SW 1271 (cell line): ENCODE data around the gene OPN1LW.
A peak's percentile ranks its signal among the peaks of the same experiment; 100 is the strongest.
"Not testable (repeated sequence)": the region's sequence is repeated elsewhere in the genome, so short reads cannot be mapped to it uniquely, and the experiment has no call there.

ENCODE experiments used
- DNase-seq, 2 experiments: peaks; one replicate each; lab custom pipeline; 2025; lab: John Stamatoyannopoulos, UW

OPN1LW gene

DNA sequence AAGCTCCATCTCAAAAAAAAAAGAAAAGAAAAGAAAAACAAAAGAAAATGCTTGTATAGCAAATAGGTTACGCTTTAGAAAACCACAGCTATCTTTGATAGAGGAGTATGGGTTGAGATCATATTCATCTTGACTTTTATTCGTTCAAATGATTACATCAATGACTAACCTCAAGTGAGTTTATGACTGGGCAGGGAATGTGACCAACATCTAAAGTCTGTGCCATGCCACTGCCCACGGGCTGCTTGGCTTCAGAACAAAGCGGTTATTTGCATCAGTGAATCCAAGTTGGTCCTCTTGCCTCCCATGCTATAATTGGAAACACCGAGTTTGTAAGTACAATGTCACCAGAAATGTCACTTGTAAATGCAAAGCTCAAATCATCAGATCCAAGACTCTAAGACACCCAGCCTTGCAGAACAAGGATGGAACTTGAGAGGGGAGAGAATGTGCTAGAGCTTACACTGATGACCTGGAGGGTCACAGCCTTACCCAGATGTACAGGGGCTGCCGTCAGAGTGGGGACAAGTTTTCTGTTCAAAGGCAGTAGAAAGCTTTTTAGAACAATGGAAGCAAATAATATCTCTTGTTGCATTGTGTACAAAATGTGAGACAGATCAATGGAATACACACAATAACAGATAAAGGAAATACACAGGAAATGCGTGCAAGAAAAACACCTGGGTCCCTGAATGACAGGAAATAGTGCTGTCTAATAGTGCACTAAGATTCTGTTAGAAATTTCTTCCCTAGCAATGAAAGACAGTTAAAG, 8.4 kb upstream of the OPN1LW start:
- no peak for DNase-seq

DNA sequence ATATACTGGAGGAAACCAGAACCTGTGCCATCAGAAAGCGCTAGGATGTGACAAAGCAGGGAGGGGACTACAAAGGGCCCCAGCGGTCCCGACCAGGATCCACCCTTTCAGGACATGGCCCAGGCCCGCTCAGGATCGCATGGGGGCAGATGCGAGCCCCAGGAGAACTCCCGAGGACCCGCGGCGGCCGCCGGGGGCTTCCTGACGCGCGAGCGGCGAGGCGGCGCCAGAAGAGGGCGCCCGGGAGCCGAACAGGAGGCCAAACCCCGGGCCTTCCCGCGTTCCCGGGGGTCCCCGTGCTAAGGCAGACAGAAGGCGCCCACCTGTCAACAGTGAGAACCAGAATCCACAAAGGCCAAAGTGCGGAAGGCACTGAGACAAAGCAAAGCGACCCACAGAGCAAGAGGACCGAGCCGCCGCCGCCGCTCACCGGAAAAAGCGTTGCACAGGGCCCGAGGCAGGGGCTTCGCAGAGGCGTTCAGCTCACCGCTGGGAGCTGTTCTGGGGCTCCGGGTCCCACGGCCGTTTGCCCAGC, 7.3 kb upstream of the OPN1LW start:
- peak in 1 of 2 experiments; percentile 6 for DNase-seq

DNA sequence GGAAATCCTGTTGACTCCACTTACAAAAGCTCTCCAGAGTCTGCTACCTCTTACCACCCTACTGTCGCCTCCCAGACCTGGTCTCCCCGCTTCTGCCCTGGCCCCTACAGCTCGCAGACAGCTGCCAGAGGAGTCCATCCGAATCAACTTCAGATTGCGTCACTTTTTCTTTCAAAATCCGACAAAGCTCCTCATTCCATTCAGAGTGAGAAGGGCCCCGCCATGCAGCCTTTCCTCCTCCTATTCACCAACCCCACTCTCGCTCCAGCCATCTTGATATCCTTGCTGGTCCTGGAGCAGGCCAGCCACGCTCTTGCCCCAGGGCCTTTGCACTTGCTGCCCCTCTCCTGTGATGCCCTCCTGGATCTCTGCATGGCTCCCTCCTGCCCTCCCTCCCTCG, 5.2 kb upstream of the OPN1LW start:
- no peak for DNase-seq

DNA sequence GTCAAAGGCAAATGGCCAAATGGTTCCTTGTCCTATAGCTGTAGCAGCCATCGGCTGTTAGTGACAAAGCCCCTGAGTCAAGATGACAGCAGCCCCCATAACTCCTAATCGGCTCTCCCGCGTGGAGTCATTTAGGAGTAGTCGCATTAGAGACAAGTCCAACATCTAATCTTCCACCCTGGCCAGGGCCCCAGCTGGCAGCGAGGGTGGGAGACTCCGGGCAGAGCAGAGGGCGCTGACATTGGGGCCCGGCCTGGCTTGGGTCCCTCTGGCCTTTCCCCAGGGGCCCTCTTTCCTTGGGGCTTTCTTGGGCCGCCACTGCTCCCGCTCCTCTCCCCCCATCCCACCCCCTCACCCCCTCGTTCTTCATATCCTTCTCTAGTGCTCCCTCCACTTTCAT, 3.8 kb upstream of the OPN1LW start:
- DNase-seq = no peak

DNA sequence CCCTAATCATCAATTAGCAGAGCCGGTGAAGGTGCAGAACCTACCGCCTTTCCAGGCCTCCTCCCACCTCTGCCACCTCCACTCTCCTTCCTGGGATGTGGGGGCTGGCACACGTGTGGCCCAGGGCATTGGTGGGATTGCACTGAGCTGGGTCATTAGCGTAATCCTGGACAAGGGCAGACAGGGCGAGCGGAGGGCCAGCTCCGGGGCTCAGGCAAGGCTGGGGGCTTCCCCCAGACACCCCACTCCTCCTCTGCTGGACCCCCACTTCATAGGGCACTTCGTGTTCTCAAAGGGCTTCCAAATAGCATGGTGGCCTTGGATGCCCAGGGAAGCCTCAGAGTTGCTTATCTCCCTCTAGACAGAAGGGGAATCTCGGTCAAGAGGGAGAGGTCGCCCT, 3.3 kb upstream of the OPN1LW start:
- DNase-seq = no peak

DNA sequence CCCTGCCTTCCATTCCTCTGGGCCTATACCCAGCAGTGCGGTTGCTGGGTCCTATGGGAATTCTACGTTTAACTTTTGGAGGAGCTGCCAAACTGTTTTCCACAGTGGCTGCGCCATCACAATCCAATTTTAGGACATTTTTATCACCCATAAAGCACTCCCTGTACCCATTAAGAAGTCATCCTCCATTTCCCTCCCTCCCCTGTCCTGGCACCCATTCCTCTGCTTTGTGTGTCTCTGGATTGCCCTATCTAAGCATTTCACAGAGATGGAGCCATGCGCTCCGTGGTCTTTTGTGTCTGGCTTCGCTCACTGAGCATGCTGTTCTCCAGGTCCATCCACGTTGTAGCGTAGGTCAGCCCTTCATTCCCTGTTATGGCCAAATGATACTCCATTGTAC, 1.7 kb upstream of the OPN1LW start:
- no peak for DNase-seq

DNA sequence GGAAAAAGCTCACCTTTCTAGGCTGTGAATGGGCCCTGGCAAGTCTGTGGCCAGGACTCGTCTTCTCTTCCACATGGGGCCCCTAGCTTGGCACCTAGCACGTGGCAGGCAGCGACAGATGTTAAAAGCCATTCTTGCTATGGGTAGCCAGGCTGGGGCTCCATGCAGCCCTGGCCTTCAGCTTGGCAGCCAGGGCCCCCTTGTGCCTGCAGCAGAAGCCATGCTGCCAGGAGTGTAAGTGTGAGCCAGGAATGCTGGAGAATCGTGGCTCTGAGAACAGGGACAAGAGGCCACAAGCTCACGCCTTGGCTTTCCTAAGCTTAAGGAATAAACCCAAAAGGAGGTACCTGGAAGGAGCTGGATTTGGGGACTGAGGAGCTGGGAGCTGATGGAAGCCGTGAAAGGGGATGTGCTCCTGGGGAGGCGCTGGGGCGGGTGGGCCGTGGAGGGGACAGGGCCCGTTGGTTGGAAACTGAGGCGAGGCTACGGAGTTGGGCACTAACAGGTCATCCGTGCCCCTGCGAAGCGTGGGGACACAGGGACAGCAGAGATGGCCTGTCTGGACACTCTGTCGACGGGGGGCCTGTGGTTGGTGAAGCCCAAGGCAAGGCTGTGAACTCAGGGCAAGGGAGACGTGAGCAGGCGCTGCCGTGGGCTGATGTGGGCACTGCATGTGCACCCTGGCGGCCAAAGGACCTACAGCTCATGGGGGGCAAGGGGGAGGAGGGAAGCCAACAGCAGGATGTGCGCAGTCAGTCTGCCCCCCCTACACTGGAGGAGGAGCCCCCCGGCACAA, 895 bp upstream of the OPN1LW start:
- no peak for DNase-seq

DNA sequence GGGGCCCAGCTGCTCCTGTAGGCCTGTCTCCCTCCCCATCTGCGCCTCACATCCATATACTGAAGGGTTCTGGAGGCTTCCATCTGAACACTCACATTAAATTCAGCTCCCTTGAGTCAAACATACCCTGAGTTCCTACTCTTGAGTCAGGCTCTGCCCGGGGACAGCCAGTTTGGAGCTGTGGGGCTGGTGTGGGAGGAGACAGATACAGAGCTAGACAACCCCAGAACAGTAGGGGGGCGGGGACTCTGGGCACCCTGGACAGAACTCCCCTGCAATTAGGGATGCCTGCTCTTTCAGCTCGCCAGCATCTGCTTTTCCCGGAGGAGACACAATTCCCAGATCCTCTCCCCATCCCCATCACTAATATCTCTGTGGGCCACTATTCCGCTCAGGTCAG, 7.0 kb downstream of the OPN1LW start:
- DNase-seq = not testable (repeated sequence)

DNA sequence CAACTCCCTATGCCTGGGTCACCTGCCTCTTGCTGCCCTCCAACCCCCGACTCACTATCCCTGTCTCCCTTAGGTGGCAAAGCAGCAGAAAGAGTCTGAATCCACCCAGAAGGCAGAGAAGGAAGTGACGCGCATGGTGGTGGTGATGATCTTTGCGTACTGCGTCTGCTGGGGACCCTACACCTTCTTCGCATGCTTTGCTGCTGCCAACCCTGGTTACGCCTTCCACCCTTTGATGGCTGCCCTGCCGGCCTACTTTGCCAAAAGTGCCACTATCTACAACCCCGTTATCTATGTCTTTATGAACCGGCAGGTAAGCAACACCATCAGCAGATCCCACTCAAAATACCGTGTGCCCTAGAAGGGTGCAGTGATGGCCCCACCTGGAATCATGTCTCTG, 12.2 kb downstream of the OPN1LW start:
- DNase-seq = not testable (repeated sequence)

DNA sequence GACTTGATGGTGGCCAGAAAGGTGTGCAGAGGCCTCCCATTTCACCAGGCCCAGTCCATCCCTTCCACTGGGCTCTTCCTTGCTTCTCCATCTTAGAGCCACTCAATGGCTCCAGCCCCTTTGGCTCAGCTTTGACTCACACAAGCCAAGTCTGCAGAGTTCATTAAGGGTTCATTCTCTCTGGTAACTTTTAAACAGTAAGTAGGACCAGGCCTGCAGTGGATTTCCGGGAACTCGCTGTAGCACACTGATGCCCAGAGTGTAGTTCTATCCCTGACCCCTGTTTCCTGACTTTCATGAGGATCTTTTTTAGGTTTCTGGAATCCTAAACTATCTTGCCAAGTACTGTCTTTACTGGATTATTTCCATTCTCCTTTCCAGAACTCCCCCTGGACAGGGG, 13.2 kb downstream of the OPN1LW start:
- DNase-seq = not testable (repeated sequence)

DNA sequence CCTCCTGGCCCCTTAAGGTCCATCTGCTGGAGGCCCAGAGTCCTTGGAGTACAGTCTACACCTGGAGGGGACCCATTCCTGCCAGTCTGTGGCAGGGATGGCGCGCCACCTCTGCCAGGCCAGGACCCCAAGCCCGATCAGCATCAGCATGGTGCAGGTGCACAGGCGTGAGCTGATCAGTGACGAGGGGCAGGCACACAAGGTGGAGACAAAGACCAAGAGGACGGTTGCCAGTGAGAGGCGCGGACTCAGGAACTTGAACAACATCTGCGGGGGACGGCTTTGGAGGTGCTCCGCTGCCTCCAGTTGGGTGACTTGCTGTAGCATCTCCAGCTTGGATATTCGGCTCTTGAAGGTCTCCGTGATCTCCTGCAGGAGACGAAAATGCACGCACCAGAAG, 15.3 kb downstream of the OPN1LW start:
- not testable (repeated sequence) for DNase-seq

DNA sequence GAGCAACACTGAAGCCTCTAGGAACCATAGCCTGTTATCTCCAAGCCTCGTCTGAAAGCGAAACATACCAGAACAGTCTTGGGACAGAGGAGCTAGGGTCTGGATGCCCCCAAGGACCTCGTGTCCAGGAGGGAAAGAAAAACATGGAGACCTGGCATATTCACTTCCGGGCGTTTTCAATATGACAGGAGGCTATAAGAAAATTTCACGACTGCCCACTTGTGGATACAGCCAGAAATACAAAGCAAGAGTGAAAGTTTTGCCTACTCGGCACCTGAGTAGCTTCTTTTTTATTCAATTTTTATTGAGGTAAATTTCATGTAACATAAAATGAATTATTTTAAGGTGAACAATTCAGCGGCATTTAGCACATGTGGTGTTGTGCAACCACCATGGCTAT, 20.9 kb downstream of the OPN1LW start:
- DNase-seq = not testable (repeated sequence)

DNA sequence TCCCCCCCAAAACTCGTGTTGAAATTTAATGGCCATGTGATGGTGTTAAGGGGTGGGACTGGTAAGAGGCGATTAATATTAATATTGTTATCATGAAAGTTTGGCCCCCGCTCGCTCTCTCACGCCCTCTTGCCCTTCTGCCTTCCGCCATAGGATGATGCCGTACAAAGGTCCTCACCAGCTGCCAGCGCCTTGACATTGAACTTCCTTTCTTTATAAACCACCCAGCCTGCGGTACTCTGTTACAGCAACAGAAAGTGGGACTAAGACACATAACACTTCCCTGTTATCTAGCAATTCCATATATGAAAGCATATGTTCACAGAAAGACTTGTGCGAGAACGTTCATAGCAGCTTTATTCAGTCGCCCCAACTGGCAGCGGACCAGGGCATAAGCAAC, 24.3 kb downstream of the OPN1LW start:
- not testable (repeated sequence) for DNase-seq

DNA sequence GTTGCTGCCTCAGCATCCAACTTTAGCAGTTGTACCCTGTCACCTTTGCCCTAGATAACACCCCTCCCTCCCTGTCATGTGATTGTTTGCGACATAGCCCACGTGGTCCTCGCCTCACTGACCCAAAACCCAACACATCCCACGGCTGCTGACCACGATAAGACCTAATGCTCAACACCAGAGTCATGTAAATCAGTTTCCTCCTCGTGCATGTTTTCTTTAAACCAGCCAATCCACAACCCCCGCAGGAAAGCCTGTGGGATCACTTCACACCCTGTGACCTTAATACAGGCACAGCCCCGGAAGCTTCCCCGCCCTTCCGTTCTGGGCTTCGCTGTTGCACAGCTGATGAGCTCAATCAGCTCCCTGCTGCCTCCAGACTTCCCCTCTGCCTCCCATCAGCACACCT, 28.5 kb downstream of the OPN1LW start:
- not testable (repeated sequence) for DNase-seq

DNA sequence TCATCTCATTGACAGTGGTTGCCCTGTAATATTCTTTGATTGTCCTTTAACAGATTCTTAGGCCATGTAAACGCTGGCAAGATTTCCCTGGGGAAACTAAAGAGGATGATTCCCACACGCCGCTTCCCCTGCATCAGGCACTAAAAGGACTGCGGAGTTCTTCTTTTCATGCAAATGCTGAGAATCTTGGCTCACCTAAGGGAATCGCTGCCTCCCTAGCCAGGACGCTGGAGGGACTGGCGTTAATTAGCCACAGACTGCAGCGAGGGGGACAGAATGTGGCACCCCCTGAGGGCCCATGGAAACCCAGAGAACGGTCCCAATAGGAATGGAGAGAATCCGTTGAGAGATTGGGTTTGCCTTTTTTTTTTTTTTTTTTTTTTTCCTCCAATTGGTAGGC, 30.3 kb downstream of the OPN1LW start:
- DNase-seq = not testable (repeated sequence)

DNA sequence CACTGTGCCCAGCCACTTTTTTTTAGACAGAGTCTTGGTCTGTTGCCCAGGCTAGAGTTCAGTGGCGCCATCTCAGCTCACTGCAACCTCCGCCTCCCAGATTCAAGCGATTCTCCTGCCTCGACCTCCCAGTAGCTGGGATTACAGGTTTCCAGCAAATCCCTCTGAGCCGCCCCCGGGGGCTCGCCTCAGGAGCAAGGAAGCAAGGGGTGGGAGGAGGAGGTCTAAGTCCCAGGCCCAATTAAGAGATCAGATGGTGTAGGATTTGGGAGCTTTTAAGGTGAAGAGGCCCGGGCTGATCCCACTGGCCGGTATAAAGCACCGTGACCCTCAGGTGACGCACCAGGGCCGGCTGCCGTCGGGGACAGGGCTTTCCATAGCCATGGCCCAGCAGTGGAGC, 38.3 kb downstream of the OPN1LW start, which contains the start of gene OPN1MW:
Gene OPN1MW (plus strand): TSS at position 301 of the 400 bp plus-strand sequence. CDS start 82 bp downstream, at position 383.
- not testable (repeated sequence) for DNase-seq

DNA sequence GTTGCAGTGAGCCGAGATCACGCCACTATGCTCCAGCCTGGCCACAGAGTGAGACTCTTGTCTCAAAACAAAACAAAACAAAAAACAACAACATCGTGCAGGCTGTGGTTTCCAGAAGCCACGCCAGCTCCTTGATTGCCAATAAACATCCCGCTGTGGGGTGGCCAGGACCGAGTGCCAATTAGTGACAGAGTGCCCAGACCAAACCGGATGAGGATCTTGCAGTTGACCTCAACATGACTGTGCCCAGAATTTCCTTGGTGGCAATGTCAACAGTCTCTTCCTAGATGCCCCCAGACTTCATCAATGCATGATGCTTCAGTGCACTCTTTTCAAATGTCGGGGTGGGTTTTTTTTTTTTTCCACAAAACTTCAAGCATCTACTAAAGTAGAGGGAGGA, 39.8 kb downstream of the OPN1LW start:
- not testable (repeated sequence) for DNase-seq

DNA sequence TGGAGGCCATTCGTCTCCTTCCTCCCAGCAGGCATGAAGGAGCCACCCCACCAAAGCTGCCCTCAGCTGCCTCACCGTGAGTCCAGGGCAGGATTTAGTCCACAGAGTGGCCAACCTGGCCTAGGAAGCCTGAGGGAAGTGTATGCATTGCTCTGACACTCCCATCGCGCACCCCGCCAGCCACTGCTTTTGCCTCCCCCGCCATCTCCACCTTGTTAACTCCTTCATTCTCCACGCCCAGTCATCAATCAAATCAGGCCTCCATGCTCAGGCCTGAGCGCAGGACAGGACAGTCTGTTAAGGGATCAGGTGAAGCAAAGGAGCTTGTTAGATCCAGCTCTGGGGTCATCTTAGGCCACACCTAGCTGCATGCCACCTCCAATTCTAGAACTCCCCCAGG, 48.8 kb downstream of the OPN1LW start:
- not testable (repeated sequence) for DNase-seq

DNA sequence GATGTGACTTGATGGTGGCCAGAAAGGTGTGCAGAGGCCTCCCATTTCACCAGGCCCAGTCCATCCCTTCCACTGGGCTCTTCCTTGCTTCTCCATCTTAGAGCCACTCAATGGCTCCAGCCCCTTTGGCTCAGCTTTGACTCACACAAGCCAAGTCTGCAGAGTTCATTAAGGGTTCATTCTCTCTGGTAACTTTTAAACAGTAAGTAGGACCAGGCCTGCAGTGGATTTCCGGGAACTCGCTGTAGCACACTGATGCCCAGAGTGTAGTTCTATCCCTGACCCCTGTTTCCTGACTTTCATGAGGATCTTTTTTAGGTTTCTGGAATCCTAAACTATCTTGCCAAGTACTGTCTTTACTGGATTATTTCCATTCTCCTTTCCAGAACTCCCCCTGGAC, 50.3 kb downstream of the OPN1LW start:
- DNase-seq = not testable (repeated sequence)

DNA sequence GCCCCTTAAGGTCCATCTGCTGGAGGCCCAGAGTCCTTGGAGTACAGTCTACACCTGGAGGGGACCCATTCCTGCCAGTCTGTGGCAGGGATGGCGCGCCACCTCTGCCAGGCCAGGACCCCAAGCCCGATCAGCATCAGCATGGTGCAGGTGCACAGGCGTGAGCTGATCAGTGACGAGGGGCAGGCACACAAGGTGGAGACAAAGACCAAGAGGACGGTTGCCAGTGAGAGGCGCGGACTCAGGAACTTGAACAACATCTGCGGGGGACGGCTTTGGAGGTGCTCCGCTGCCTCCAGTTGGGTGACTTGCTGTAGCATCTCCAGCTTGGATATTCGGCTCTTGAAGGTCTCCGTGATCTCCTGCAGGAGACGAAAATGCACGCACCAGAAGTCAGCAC, 52.4 kb downstream of the OPN1LW start:
- DNase-seq = not testable (repeated sequence)
